Measurements from ENCODE around the gene FEM1A. TPM values are rescaled to one million over a fixed set of nuclear protein-coding genes. Genes with fewer than 3 reads are reported as not detected.

The FEM1A gene
- total and polyA plus RNA-seq, 9 of the 15 experiments (the other 6 are each of a cell fraction or from before 2014, with no cell fraction given), result 0.08 to 19.0 (median 6.8) TPM

DNA sequence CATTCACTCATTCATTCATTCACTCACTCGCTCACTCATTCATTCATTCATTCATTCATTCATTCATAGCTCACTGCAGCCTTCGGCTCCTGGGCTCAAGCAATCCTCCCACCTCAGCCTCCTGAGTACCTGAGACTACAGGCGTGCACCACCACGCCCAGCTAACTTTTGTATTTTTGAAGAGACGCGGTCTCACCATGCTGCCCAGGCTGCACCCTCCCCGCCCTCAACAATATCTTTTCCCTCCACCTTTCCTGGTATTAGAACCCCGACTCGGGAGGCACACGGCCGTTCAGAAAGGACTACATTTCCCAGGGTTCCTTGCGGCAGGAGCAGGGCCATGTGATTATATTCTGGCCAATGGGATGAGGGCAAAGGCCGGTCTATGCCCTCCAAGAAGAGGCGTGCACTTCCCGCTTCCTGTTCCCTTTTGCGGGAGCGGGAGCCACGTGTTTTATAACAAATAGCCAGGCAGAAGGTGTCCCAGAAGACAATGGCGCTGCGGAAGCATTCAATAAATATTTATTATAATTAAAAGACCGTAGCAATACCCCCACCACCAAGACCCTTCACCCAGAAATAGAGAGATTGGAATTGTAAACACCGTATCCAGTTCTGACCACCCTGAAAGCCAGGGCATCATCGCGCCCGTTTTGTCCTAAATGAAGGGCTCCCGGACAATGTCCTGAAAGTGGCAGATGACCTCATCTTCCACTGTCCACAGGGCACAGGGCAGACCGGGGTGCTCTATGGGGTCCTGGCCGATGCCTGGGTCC lies 24.1 kb downstream of the FEM1A start (continued):
- TF ChIP-seq ZNF766 (CRISPR knock-in tag; conservative IDR thresholded peaks at IDR 0.05) (no peak), ZFP1 (CRISPR knock-in tag; IDR thresholded peaks at IDR 0.05) (no peak), SAFB (IDR thresholded peaks at IDR 0.05; ENCODE audit: borderline replicate concordance, low read depth, low read length) (no peak), DMBX1 (CRISPR knock-in tag; IDR thresholded peaks at IDR 0.05; ENCODE audit: borderline replicate concordance) (0 out of 2 replicates have a peak, but pooled peaks have one; percentile 61), ZNF551 (CRISPR knock-in tag; IDR thresholded peaks at IDR 0.05) (no peak), KLF13 (tag; IDR thresholded peaks at IDR 0.05; ENCODE audit: borderline replicate concordance, low read depth) (no peak), SRSF1 (IDR thresholded peaks at IDR 0.05; ENCODE audit: low read depth, low read length) (no peak), SETDB1 (IDR thresholded peaks at IDR 0.05; ENCODE audit: low read length) (no peak), ARID3B (CRISPR knock-in tag; IDR thresholded peaks at IDR 0.05; ENCODE audit: borderline replicate concordance) (no peak), STAT5B (CRISPR knock-in tag; IDR thresholded peaks at IDR 0.05) (no peak), CEBPB (tag; IDR thresholded peaks at IDR 0.05) (no peak), ZNF354B (CRISPR knock-in tag; IDR thresholded peaks at IDR 0.05) (no peak), ZBTB33 (CRISPR knock-in tag; IDR thresholded peaks at IDR 0.05) (peak; percentile 85), ZNF239 (CRISPR knock-in tag; IDR thresholded peaks at IDR 0.05) (no peak), ELF1 (tag; IDR thresholded peaks at IDR 0.05) (peak; percentile 96), BRF2 (IDR thresholded peaks at IDR 0.05; ENCODE audit: borderline replicate concordance, insufficient read depth, insufficient read length) (no peak), ZKSCAN1 (IDR thresholded peaks at IDR 0.05; ENCODE audit: low read depth, low read length) (no peak), BRF1 (IDR thresholded peaks at IDR 0.05; ENCODE audit: borderline replicate concordance, extremely low read depth, insufficient read length) (no peak)
- TF ChIP-seq, protein P1, sequence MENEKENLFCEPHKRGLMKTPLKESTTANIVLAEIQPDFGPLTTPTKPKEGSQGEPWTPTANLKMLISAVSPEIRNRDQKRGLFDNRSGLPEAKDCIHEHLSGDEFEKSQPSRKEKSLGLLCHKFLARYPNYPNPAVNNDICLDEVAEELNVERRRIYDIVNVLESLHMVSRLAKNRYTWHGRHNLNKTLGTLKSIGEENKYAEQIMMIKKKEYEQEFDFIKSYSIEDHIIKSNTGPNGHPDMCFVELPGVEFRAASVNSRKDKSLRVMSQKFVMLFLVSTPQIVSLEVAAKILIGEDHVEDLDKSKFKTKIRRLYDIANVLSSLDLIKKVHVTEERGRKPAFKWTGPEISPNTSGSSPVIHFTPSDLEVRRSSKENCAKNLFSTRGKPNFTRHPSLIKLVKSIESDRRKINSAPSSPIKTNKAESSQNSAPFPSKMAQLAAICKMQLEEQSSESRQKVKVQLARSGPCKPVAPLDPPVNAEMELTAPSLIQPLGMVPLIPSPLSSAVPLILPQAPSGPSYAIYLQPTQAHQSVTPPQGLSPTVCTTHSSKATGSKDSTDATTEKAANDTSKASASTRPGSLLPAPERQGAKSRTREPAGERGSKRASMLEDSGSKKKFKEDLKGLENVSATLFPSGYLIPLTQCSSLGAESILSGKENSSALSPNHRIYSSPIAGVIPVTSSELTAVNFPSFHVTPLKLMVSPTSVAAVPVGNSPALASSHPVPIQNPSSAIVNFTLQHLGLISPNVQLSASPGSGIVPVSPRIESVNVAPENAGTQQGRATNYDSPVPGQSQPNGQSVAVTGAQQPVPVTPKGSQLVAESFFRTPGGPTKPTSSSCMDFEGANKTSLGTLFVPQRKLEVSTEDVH (IDR thresholded peaks at IDR 0.05; ENCODE audit: low read depth, partially characterized antibody), result peak; percentile 91
- TF ChIP-seq, protein P2, sequence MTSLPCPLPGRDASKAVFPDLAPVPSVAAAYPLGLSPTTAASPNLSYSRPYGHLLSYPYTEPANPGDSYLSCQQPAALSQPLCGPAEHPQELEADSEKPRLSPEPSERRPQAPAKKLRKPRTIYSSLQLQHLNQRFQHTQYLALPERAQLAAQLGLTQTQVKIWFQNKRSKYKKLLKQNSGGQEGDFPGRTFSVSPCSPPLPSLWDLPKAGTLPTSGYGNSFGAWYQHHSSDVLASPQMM (CRISPR knock-in tag; IDR thresholded peaks at IDR 0.05), result no peak
